Suprapubic skin (tissue), 4 donors: ENCODE results near the gene ELN.

Experiments used
- CTCF ChIP-seq, 2 donors: fragments of 200-600 bp in 1 of 2; fragments of 450-650 bp in 1 of 2; sonication (generic) in 1 of 2; IDR thresholded peaks; one replicate each; pipeline ENCODE4 v1.5.1; 2016 to 2019; ENCODE audit warnings: antibody characterized with exemption in 2 of 2, mild to moderate bottlenecking in 1 of 2, moderate library complexity in 1 of 2
- EP300 ChIP-seq: sonication (generic); formaldehyde crosslinking; IDR thresholded peaks from one replicate; pipeline ENCODE4 v1.6.1; 2017; ENCODE audit warnings: antibody characterized with exemption
- POLR2A ChIP-seq, 2 donors: fragments of 450-650 bp; IDR thresholded peaks; one replicate each; pipeline ENCODE4 v1.6.1; 2017; ENCODE audit warnings: antibody characterized with exemption in 2 of 2, mild to moderate bottlenecking in 2 of 2, moderate library complexity in 2 of 2
- POLR2AphosphoS5 ChIP-seq, 3 donors: sonication (generic); formaldehyde crosslinking; IDR thresholded peaks; one replicate each; pipeline ENCODE4 v1.6.1; 2017; ENCODE audit warnings: antibody characterized with exemption in 3 of 3

- TF ChIP-seq CTCF (IDR thresholded peaks at IDR 0.05) = no peak
- TF ChIP-seq POLR2A (IDR thresholded peaks at IDR 0.05) = no peak
- TF ChIP-seq POLR2AphosphoS5 (IDR thresholded peaks at IDR 0.05) = no peak
- no peak for TF ChIP-seq EP300
Observed at GRCh38 chr7:74051629-74052410, 23.8 kb downstream of the ELN start.
